ENCODE data around the gene TTLL7.

- TF ChIP-seq CTCF (IDR thresholded peaks at IDR 0.05) (no peak), POLR2AphosphoS5 (IDR thresholded peaks at IDR 0.05) (no peak), POLR2A (IDR thresholded peaks at IDR 0.05) (no peak), EP300 (IDR thresholded peaks at IDR 0.05) (no peak)
These were observed 40.2 kb downstream of the TTLL7 start for GRCh38 chr1:83958704-83959103.
